ENCODE measurements around the gene TMIGD2.

The TMIGD2 gene

DNA sequence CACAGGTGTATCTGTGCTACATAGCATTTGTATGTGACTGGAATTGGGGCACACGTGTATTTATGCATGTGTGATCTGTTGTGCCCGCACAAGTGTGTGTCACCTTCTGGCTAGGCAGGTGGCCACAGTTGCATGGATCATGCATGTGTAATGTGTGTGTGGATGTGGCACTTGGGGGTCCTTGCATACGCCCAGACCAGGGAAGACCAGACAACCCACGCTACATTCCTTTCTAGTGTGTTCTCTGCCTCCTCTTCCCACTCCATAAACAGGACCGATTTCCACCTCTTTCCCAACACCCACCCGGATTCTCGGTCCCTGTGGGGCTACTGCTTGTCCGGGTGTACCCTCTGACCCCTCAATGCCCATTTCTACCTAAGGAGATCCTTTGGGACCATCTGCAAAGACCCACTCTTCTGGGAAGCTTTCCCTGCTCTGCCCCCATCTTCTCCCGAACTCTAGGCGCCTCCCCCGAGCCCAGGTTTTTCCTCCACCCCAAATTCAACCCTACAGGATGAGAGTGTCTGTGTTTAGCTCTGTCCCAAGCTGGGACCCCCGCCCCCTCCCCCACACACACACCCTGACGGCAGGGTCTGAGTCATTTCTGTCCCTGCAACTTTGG, 24.1 kb upstream of the TMIGD2 start:
- DNase-seq (ENCODE audit: low read depth): no peak

DNA sequence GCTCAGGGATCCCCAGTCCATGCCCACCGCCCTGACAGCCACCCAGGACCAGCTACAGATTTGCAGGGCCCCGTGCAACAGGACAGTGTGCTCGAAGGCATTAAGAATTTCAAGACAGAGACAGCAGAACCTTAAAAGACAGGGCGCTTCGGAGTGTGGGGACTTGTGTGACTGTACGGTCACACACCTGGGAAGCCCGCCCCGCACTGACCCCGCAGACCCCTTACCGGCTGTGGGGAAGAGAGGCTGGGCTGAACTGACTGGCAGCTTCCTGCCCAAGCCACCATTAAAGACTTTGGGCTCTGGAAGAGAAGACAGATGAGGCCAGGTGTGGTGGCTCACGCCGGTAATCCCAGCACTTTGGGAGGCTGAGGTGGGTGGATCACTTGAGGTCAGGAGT, 22.0 kb upstream of the TMIGD2 start:
- no peak for DNase-seq (ENCODE audit: low read depth)

- DNase-seq (ENCODE audit: low read depth): no peak
Observed at GRCh38 chr19:4323692-4324091, 21.5 kb upstream of the TMIGD2 start.

DNA sequence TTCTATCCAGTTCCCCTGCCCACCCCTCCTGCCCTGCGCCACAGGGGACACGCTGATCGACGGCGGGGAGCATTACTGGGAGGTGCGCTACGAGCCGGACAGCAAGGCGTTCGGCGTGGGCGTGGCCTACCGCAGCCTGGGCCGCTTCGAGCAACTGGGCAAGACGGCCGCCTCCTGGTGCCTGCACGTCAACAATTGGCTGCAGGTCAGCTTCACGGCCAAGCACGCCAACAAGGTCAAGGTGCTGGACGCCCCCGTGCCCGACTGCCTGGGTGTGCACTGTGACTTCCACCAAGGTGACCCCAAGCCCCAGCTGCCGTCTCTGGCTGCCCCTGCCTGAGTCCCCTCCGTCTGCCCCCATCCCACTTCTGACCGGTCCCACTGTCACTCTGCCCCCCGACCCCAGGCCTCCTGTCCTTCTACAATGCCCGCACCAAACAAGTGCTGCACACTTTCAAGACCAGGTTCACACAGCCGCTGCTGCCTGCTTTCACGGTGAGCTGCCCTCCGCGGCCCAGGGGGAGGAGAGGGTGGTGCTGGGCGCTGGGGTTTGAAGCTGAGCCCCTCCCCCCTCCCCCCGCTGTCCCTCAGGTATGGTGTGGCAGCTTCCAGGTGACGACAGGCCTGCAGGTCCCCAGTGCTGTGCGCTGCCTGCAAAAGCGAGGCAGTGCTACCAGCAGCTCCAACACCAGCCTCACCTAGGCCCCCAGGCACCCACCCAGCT, 20.9 kb upstream of the TMIGD2 start:
- no peak for DNase-seq (ENCODE audit: low read depth)

DNA sequence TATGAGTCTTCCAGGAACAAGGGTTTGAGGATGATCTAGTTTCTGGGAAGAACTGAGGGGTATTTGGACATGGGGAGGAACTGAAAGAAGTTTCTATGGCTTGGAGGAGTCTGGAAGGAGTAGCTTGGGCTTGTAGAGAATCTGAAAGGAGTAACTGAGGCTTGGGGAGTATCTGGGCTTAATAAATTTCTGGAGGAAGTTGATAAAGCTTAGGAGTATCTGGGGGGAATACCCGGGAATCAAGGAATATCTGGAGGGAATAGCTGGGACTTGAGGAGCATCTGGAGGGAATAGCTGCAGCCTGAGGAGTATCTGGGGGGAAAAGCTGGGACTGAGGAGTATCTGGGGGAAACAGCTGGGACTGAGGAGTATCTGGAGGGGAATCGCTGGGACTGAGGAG, 18.2 kb upstream of the TMIGD2 start:
- DNase-seq (ENCODE audit: low read depth): no peak

- no peak for DNase-seq (ENCODE audit: low read depth)
Observed at GRCh38 chr19:4319067-4319718, 17.0 kb upstream of the TMIGD2 start.

GRCh38 chr19:4318460-4318859, 16.3 kb upstream of the TMIGD2 start:
- DNase-seq (ENCODE audit: low read depth): no peak

DNA sequence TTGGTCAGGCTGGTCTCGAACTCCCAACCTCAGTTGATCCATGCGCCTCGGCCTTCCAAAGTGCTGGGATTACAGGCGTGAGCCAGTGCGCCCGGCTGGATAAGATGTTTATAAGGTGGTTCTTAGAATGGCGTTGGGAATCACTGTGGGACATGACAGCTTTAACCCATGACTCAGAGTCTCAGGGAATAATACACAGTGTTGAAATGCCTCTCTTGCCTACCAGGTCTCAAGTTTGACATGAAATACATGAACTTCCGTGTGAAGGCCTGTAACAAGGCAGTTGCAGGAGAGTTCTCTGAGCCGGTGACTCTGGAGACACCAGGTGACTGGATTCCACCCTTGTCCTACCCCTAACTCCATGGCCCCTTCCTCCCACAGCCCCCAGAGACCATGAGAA, 14.8 kb upstream of the TMIGD2 start:
- no peak for DNase-seq (ENCODE audit: low read depth)

DNA sequence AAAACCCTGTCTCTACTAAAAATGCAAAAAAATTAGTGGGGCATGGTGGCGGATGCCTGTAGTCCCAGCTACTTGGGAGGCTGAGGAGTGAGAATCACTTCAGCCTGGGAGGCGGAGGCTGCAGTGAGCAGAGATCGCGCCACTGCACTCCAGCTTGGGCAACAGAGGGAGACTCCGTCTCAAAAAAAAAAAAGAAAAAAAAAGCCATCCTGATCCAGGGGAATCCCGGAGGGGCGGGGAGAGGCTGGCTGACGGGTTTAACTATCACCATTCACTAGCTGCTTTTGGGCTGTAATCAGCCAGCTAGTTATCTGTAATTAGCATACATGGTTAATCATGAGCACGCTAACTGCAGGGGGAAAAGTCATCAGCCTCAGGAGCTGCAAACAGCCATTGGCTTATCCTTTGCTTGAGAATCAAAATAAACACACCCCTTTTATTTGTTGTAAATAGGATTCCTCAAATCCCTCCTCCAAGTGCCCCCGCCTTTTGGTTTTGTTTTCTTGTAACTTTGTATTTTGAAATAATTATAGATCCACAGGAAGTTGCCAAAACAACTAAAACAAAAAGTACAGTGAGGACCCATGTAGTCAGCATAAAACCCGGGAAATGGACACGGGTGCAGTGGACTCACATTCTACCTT, 11.8 kb upstream of the TMIGD2 start:
- no peak for DNase-seq (ENCODE audit: low read depth)

DNA sequence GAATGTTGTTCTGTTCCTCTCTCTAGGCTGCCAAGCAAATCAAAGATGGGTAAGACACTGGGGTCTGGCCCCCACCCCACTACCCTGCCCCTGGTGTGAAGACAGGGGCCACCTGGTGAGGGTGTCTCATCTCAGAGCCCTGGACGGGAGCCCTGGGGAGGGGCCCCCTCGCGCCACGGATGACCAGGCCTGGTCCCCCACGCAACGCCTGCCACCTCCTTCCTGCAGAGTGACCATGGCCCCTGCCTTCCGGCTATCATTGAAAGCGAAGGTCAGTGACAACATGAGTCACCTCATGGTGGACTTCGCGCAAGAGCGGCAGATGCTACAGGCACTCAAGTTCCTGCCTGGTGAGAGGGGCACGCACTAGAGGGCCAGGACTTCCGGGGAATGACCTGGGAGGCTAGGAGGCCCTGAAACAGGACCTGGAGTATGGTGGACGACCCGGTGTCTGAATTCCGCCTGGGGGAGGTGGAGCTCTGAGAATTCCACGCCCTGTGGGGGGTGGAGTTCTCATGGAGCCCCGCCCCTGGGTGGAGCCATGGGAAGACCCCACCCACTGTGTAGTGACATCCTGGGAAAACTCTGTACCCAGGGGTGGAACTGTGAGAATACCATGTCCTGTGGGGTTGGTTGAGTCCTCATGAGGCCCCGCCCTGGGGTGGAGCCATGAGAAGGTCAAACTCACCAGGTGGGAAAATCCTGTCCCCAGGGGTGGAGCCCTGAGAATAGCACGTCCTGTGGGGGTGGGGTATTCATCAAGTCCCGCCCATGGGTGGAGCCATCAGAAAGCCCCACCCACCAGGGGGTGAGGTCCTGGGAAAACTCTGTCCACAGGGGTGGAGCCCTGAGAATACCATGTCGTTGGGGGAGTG, 8.3 kb upstream of the TMIGD2 start:
- DNase-seq (ENCODE audit: low read depth): no peak

- no peak for DNase-seq (ENCODE audit: low read depth)
Observed at GRCh38 chr19:4305659-4306058, 3.5 kb upstream of the TMIGD2 start.

GRCh38 chr19:4305257-4305612, 3.0 kb upstream of the TMIGD2 start:
- DNase-seq (ENCODE audit: low read depth): no peak

DNA sequence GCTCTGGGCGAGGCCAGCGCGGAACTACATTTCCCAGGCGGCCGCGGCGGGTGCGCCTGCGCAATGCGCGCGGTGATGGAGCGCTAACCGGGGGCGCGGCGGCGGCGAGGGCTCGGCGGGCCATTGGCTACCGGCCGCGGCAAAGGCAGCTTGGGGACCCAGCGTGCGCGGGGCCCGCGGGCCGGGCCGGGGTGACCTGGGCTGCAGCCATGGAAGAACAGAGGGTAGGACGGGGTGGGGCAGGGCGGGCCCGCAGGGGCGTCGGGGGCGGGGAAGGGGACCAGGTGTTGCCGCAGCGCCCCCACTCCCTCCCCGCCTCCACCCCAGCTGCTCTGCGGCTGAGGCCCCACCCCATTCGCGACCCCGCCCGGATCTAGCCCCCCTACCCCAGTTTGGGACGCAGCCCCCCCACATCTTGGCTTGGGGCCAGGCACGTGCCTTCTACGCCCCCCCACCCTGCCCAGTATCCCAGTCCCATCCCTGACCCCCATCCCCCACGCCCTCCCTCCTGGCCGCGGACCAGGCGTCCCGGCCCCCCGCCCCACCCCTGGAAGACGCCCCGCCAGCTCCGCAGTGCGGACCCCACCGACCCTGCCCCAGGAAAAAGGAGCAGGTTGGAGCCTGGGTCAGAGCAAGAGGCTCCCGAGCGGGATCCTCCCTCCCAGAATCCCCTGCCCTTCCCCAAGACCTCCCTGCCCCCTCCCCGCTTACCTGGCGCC, 2.5 kb upstream of the TMIGD2 start, which contains the start of gene FSD1:
FSD1 (plus strand) TSS at position 61 of the 719 bp plus-strand sequence; CDS start at position 210, 149 bp downstream.
- DNase-seq (ENCODE audit: low read depth): peak; percentile 85

DNA sequence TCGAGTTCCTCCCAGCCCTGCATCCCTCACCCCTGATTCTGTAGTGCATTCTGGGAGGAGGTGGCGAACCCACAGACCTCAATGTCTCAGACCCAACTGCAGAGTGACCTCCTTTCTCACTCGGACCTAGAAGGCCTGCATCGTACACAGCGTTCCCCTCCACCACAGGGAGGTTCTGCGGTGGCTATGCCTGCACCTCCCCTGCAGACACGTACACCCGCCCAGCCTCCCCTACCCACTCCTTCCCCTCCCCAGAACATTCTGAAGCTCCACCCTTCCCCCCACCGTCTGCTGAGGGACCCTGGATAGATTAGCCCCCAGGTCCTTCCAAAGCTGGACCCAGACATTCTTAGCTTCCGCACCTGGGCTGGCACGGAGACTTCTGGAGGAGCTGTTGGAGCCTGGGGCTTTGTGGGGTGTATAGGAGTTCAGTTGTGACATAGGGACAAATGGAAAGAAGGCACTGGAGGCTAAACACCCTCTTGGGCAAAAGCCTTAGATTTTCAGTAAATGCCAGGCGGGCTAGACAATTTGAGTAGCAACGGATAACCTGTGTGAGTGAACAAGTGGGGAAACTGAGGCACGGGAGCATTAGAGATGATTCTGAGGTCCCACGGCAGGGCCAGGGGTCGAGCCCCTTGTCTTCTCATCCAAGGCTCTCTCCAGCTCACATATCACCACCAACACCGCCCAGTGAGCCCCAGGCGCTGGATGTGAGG, 1.8 kb upstream of the TMIGD2 start:
- DNase-seq (ENCODE audit: low read depth): no peak

DNA sequence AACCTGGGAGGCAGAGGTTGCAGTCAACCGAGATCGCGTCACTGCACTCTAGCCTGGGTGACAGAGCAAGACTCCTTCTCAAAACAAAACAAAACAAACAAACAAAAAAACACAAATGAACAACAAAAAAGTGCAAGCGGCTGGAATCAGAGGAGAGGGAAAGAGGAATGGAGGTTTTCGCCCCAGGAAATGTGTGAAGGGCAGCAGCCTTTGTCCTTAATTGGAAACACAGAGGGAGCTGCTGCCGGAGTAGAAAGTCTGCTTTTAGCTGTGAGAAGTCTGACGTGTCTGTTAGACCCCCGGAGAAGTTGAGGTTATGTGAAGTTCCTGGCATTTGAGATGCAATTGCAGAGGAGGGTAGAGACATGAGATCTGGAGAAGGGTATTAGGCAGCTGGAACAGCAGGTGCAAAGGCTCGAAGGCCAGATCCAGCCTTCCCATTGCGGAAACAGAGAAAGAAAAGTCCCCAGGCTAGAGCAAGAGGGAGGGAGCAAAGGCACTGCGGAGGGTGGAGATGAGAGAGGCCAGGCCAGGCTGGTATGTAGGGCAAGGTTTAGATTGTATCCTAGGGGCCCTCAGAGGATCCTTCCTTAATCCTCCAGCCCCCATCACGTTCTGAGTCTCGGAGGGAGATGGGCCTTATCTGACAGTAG, 473 bp downstream of the TMIGD2 start:
- no peak for DNase-seq (ENCODE audit: low read depth)

- no peak for DNase-seq (ENCODE audit: low read depth)
Observed at GRCh38 chr19:4300589-4300988, 1.6 kb downstream of the TMIGD2 start.

GRCh38 chr19:4298810-4299550, 3.2 kb downstream of the TMIGD2 start:
- no peak for DNase-seq (ENCODE audit: low read depth)

DNA sequence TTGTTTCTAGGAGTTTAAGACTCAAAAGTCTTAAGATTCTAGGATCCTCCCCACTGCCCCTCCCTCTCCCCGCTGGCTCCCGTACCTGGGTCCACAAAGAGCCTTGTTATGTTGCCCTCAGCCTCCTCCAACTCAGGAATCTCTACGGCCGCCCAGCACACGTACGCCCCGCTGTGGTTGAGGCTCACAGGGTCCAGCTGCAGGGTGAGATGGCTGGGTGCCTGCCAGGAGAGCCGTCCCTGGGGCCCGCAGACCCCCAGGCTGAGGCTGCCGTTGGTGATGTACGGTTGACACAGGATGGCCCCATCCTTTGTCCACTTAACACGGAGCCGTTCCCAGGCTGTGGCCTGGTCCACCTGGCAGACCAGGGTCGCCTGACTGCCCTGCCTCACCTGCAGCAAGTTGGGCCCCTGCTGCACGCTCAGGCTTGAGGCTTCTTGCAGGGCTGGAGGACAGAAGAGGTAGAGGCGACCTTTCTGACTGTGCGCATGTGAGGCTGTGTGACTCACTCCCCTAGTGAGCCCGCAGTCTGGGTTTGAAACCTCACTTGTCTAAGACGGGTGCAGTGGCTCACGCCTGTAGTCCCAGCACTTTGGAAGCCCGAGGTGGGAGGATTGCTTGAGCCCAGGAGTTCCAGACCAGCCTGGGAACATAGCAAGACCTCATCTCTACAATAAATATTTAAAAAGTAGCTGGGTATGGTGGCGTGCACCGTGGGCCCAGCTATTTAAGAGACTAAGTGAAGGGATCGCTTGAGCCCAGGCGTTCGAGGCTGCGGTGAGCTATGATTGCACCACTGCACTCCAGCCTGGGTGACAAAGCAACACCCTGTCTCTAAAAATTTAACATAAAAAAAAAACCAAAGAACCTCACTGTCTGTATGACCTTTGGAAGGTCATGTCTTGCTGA, 4.0 kb downstream of the TMIGD2 start:
- DNase-seq (ENCODE audit: low read depth): peak; percentile 39
